ENCODE results near the gene RTN4RL1. TPM values are rescaled to one million over a fixed set of nuclear protein-coding genes. Genes with fewer than 3 reads are reported as not detected.

Gene RTN4RL1
- total and polyA plus RNA-seq, 2 of the 4 experiments (the other 2 are of a cell fraction), result under 0.01 to 0.03 TPM

DNA sequence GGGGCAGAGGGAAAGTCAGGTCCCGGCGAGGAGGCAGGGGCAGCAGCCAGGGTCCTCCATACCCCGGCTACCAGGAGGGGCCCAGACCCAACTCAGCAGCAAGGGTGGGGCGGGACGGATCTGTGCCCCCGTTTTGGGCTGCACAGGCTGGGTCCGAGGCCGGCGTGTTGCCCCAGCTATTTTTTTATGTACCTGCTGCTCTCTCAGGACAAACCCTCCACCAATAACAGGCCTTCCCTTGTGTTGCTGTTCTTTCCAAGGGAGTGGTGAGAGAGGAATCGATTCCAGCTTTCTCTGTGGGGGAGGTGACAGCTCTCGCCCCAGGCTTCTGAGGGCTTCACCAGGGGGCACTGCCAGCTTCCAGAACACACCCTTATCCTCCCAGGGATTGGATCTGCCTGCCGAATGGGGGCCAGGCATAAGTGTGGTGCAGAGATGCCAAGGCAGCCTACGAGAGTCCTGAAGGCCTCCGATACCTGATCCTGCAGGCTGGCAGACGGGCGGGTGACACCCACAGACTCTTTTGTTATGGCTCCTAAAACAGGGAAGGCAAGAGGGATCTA is 22.3 kb downstream of the RTN4RL1 start:
- no peak overlapping the region for H2BK120ac ChIP-seq (ENCODE audit: low read depth, low read length)
- H3K9me3 ChIP-seq (ENCODE audit: control insufficient read depth, insufficient read depth, low read length), result no peaks in the 10 kb centered on the region
- peaks cover 4% of the 10 kb centered on the region; the same call in 1 of the 2 replicates for H3K27me3 ChIP-seq (ENCODE audit: control insufficient read depth, insufficient read depth, low read length)
- WGBS, 2 experiments (ENCODE audit: extremely low coverage in 2 of 2, insufficient read length in 1 of 2), result 85% methylated on average over 3 of the region's 16 CpGs; no CpG with 5 or more reads in 1 of the 2 experiments
- ATAC-seq (ENCODE audit: low read depth) (no peak), DNase-seq (no peak)
- H3K36me3 ChIP-seq (ENCODE audit: control insufficient read depth, insufficient read depth, low read length), result no peaks in the 10 kb centered on the region
- no peak overlapping the region for H2BK20ac ChIP-seq (ENCODE audit: low read depth, low read length)
- ChIA-PET POLR2A (ENCODE audit: unreplicated experiment) (no interaction called here), CTCF (no interaction called here)
- H3K4me2 ChIP-seq (ENCODE audit: low read depth, low read length), result no peak overlapping the region
- peaks cover 8% of the 10 kb centered on the region for H3K4me1 ChIP-seq (ENCODE audit: control insufficient read depth, insufficient read depth, low read length)
- H4K91ac ChIP-seq (ENCODE audit: insufficient read depth, low read depth, low read length), result no peak overlapping the region
- no peak overlapping the region for H3K27ac ChIP-seq (ENCODE audit: insufficient read depth, low read length)
- H2AFZ ChIP-seq (replicated peaks; ENCODE audit: low read length, poor library complexity), result peak overlapping the region; percentile 23
- H2AK9ac ChIP-seq (replicated peaks; ENCODE audit: low read depth, low read length, poor library complexity), result no peak overlapping the region
- no peak overlapping the region for H3K4ac ChIP-seq (ENCODE audit: low read depth, low read length)
- dilution Hi-C loops (cut with HindIII; ENCODE audit: low sequenced_read_pairs, unreplicated experiment) (no loop called here), in situ Hi-C loops (cut with MboI; ENCODE audit: low sequenced_read_pairs) (no loop called here), intact Hi-C loops (cut with micrococcal nuclease) (no loop called here)
- H4K20me1 ChIP-seq (ENCODE audit: insufficient read depth, low read length), result no peaks in the 10 kb centered on the region
- no TSS peak for BruUV-seq (replicated peaks)
- H3K23ac ChIP-seq (ENCODE audit: low read depth, low read length), result no peak overlapping the region
- no peaks in the 10 kb centered on the region for H3K79me1 ChIP-seq (ENCODE audit: low read depth in 1 of 2, low read length in 2 of 2)
- no peak for TF ChIP-seq RFX5 (IDR thresholded peaks at IDR 0.05; ENCODE audit: low read depth, low read length)
- H3K18ac ChIP-seq (ENCODE audit: low read depth, low read length), result no peak overlapping the region
- H3K9ac ChIP-seq (ENCODE audit: low read depth, low read length), result no peak overlapping the region
- H2BK5ac ChIP-seq (ENCODE audit: low read depth, low read length, poor library complexity, severe bottlenecking), result no peak overlapping the region
- no peak overlapping the region for H4K5ac ChIP-seq (ENCODE audit: low read depth, low read length)
- no peak overlapping the region for H3K14ac ChIP-seq (replicated peaks; ENCODE audit: low read depth, low read length)
- no peak overlapping the region for H4K8ac ChIP-seq (ENCODE audit: low read depth in 2 of 2, low read length in 2 of 2)
- no peak overlapping the region for H2AK5ac ChIP-seq (ENCODE audit: low read depth, low read length)
- no peak overlapping the region for H3K4me3 ChIP-seq (ENCODE audit: insufficient read depth, low read depth, low read length)
- H2BK15ac ChIP-seq (ENCODE audit: low read depth, low read length), result no peak overlapping the region
- no peaks in the 10 kb centered on the region for H3K9me1 ChIP-seq (ENCODE audit: insufficient read depth, low read length)
- no peak overlapping the region for H3K56ac ChIP-seq (ENCODE audit: extremely low read depth, insufficient read depth, low read length)
